Measurements from ENCODE around the gene XDH.
A peak's percentile ranks its signal among the peaks of the same experiment; 100 is the strongest.

Gene XDH

DNA sequence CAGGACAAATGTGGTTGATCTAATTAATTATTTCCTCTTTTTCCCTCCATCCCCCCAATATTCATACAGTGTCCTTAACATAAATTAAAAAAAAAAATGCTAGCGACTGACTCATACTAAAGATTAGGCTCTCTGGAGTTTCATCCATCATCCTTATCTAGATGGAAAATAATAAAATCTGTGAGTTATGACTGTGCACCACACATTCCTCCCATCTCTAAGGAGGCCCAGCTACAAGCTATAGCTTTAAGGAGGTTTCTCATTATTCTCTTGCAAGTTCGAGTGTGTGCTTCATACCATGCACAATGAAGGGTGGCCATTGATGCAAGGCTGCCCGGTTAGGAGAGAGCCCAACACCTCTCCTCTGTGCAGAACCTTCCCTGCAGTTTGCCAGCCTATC lies 77.3 kb downstream of the XDH start:
- DNase-seq, result no peak
- H3K36me3 ChIP-seq, result no peaks in the 10 kb centered on the region
- no peak overlapping the region for H3K4me3 ChIP-seq (ENCODE audit: low read depth, low read length)
- H3K4me1 ChIP-seq, result peaks cover 5% of the 10 kb centered on the region; the same call in 1 of the 2 replicates
- H3K27me3 ChIP-seq, result peaks cover 4% of the 10 kb centered on the region; the same call in 1 of the 2 replicates
- TF ChIP-seq CTCF (IDR thresholded peaks at IDR 0.05; ENCODE audit: low read depth, low read length), result no peak
- H3K9me3 ChIP-seq, result no peaks in the 10 kb centered on the region

DNA sequence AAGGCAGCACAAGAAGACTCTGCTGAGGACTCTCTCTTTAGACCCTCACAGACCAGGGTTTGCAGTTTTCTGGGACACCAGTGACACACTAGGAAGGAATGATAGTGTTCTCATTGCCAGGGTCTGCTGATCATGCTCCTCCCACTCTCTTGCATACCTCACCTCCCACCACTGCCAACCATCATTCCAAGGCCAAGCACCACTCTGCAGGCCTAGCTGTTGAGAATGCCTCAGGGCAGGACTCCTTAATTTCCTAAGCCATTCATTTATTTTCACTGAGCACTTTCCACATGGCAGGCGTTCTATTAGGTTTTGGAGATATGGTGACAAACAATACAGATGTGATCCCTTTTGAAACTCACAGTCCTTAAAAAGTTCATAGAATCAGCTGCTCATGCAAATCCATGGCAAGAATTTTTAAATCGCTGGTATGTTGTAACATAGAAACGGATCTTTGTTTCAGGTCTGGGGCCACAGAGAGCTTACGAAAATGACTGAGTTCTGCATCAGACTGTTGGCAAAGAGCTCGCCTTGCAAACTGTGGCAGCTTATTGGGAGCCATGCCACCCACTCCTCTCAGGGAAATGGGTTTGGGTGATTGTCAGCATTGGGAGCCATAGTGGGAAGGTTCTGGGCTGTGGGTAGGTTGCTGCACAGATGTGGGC lies 78.5 kb downstream of the XDH start:
- Histone ChIP-seq H3K4me1 (peaks cover 5% of the 10 kb centered on the region; the same call in 1 of the 2 replicates), H3K27me3 (peaks cover 5% of the 10 kb centered on the region; the same call in 1 of the 2 replicates), H3K4me3 (ENCODE audit: low read depth, low read length) (no peak overlapping the region), H3K9me3 (no peaks in the 10 kb centered on the region), H3K36me3 (no peaks in the 10 kb centered on the region)
- no peak for DNase-seq
- TF ChIP-seq CTCF (IDR thresholded peaks at IDR 0.05; ENCODE audit: low read depth, low read length), result no peak

DNA sequence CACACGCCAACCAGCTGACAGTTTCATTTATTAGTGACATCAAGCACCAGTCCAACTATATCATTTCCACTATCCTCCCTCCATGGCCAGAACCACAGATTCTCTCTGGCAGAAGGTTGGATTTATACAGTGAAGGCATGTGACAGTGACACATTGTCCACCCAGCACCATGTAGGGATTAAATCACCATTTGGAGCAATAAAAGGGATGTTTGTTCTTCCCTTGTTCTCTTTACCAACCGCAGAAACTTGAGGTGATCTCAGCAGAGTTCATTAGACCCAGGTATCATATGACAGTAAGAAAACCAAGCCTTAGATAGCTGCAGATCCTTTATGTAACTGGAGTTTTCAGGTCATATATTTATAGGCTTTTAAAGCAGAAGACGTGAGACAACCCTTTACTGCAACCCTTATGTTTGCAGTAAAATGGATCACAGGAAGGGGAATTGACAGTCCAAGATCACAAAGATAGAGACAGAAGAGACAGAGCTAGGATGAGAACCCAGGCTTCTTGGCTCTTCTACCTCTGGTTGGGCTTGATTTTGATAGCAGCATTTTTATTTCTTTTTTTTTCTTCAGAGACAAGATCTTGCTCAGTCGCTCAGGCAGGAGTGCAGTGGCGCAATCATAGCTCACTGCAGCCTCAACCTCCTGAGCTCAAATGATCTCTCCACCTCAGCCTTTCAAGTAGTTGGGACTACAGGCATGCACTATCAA lies 80.1 kb downstream of the XDH start:
- no peak for TF ChIP-seq CTCF (IDR thresholded peaks at IDR 0.05; ENCODE audit: low read depth, low read length)
- H3K4me3 ChIP-seq (ENCODE audit: low read depth, low read length), result no peak overlapping the region
- peaks cover 5% of the 10 kb centered on the region; the same call in 1 of the 2 replicates for H3K4me1 ChIP-seq
- peaks cover 5% of the 10 kb centered on the region; the same call in 1 of the 2 replicates for H3K27me3 ChIP-seq
- no peaks in the 10 kb centered on the region for H3K9me3 ChIP-seq
- no peak for DNase-seq
- H3K36me3 ChIP-seq, result no peaks in the 10 kb centered on the region

- H3K36me3 ChIP-seq, result no peaks in the 10 kb centered on the region
- peak; percentile 78 for DNase-seq
- H3K27me3 ChIP-seq, result peaks cover 5% of the 10 kb centered on the region; the same call in 1 of the 2 replicates
- no peak overlapping the region for H3K4me3 ChIP-seq (ENCODE audit: low read depth, low read length)
- H3K9me3 ChIP-seq, result no peaks in the 10 kb centered on the region
- TF ChIP-seq CTCF (IDR thresholded peaks at IDR 0.05; ENCODE audit: low read depth, low read length), result peak; percentile 98
- H3K4me1 ChIP-seq, result peaks cover 5% of the 10 kb centered on the region; the same call in 1 of the 2 replicates
Measured at GRCh38 chr2:31333527-31334183, 80.9 kb downstream of the XDH start.

- Histone ChIP-seq H3K36me3 (no peaks in the 10 kb centered on the region), H3K27me3 (peaks cover 5% of the 10 kb centered on the region; the same call in 1 of the 2 replicates), H3K4me3 (ENCODE audit: low read depth, low read length) (no peak overlapping the region), H3K9me3 (no peaks in the 10 kb centered on the region), H3K4me1 (peaks cover 5% of the 10 kb centered on the region; the same call in 1 of the 2 replicates)
- no peak for TF ChIP-seq CTCF (IDR thresholded peaks at IDR 0.05; ENCODE audit: low read depth, low read length)
- no peak for DNase-seq
Measured at GRCh38 chr2:31333046-31333445, 81.5 kb downstream of the XDH start.

Data from BE2C (cell line).